GM12874 (cell line): Measurements from ENCODE around the gene OVCH1.

ENCODE experiments used
- CTCF ChIP-seq: IDR thresholded peaks from 2 replicates; pipeline ENCODE4 v1.5.1; 2011; ENCODE audit warnings: low read depth, mild to moderate bottlenecking, control low read depth, low read length, moderate library complexity; ENCODE audit not compliant: insufficient read depth

Gene OVCH1

GRCh38 chr12:29537298-29537697 is 39.8 kb upstream of the OVCH1 start:
- TF ChIP-seq CTCF: no peak

GRCh38 chr12:29534935-29535334 is 37.4 kb upstream of the OVCH1 start:
- no peak for TF ChIP-seq CTCF

- TF ChIP-seq CTCF: no peak
Measured at GRCh38 chr12:29533815-29534489, 36.5 kb upstream of the OVCH1 start.

GRCh38 chr12:29531471-29531870 is 34.0 kb upstream of the OVCH1 start:
- no peak for TF ChIP-seq CTCF

- TF ChIP-seq CTCF: no peak
Measured at GRCh38 chr12:29530436-29530835, 33.0 kb upstream of the OVCH1 start.

GRCh38 chr12:29528161-29528560 is 30.7 kb upstream of the OVCH1 start:
- TF ChIP-seq CTCF: no peak

- TF ChIP-seq CTCF: no peak
Measured at GRCh38 chr12:29521951-29522350, 24.5 kb upstream of the OVCH1 start.
